Right atrium auricular region (tissue), 2 donors: Measurements from ENCODE around the gene PRR16. TPM values are rescaled to one million over a fixed set of nuclear protein-coding genes. Genes with fewer than 3 reads are reported as not detected.

Source experiments
- DNase-seq: peaks from one replicate; pipeline ENCODE4 v3.0.0-alpha.2; 2019; ENCODE audit warnings: low spot score
- H3K27ac ChIP-seq, 2 donors: fragments of 200-600 bp; sonication (generic); 1 replicate in 1 of 2; 2 replicates in 1 of 2; pipeline ENCODE4 v1.5.1; 2016 to 2019
- H3K27me3 ChIP-seq, 2 donors: fragments of 200-600 bp; sonication (generic); one replicate each; pipeline versions ENCODE4 v1.5.1 to v1.6.0; 2017 to 2019
- H3K36me3 ChIP-seq: fragments of 200-600 bp; sonication (generic); one replicate; pipeline ENCODE4 v1.5.1; 2016
- H3K4me1 ChIP-seq, 2 donors: fragments of 200-600 bp; sonication (generic); one replicate each; pipeline versions ENCODE4 v1.5.1 to v1.6.0; 2017 to 2019
- H3K4me3 ChIP-seq, 2 donors: fragments of 200-600 bp; sonication (generic); 1 replicate in 1 of 2; 2 replicates in 1 of 2; pipeline ENCODE4 v1.5.1; 2017 to 2019; ENCODE audit warnings: mild to moderate bottlenecking in 1 of 2, moderate library complexity in 1 of 2
- H3K9me3 ChIP-seq, 2 donors: fragments of 200-600 bp; sonication (generic); one replicate each; pipeline ENCODE4 v1.5.1; 2019
- CTCF ChIP-seq, 2 donors: fragments of 200-600 bp; sonication (generic); IDR thresholded peaks; one replicate each; pipeline ENCODE4 v1.5.1; 2019; ENCODE audit warnings: antibody characterized with exemption in 2 of 2
- total RNA-seq, 2 donors: library from RNA; depleted of rRNA; stranded (reverse); fragments of >200 nt; gene quantifications; one replicate each; pipeline ENCODE4 v1.1.0, GENCODE V29; 2016

The PRR16 gene
- total RNA-seq, 2 donors from 2014 or later, result 1.7 to 6.3 TPM

- Histone ChIP-seq H3K27me3 (no peaks in the 10 kb centered on the region), H3K36me3 (no peaks in the 10 kb centered on the region), H3K4me3 (no peak overlapping the region), H3K27ac (no peak overlapping the region), H3K9me3 (no peaks in the 10 kb centered on the region), H3K4me1 (no peaks in the 10 kb centered on the region)
- TF ChIP-seq CTCF (IDR thresholded peaks at IDR 0.05), result no peak
- no peak for DNase-seq
These were observed 79.9 kb downstream of the PRR16 start for GRCh38 chr5:120544043-120544442.

GRCh38 chr5:120545007-120545406 is 80.9 kb downstream of the PRR16 start:
- no peaks in the 10 kb centered on the region for H3K9me3 ChIP-seq
- no peak overlapping the region for H3K4me3 ChIP-seq

GRCh38 chr5:120545951-120546350 is 81.9 kb downstream of the PRR16 start:
- no peak overlapping the region for H3K27ac ChIP-seq
- DNase-seq, result no peak
- TF ChIP-seq CTCF (IDR thresholded peaks at IDR 0.05), result no peak

More at GRCh38 chr5:120545007-120545406, 80.9 kb downstream of the PRR16 start:
- no peaks in the 10 kb centered on the region for H3K36me3 ChIP-seq
- no peaks in the 10 kb centered on the region for H3K27me3 ChIP-seq
- DNase-seq, result no peak
- H3K4me1 ChIP-seq, result no peaks in the 10 kb centered on the region
- no peak for TF ChIP-seq CTCF (IDR thresholded peaks at IDR 0.05)
- no peak overlapping the region for H3K27ac ChIP-seq

GRCh38 chr5:120546922-120547321 is 82.8 kb downstream of the PRR16 start:
- Histone ChIP-seq H3K4me1 (no peaks in the 10 kb centered on the region), H3K9me3 (no peaks in the 10 kb centered on the region), H3K27ac (no peak overlapping the region), H3K27me3 (no peaks in the 10 kb centered on the region), H3K36me3 (no peaks in the 10 kb centered on the region), H3K4me3 (no peak overlapping the region)
- no peak for TF ChIP-seq CTCF (IDR thresholded peaks at IDR 0.05)
- no peak for DNase-seq

More at GRCh38 chr5:120545951-120546350, 81.9 kb downstream of the PRR16 start:
- H3K27me3 ChIP-seq, result no peaks in the 10 kb centered on the region
- no peaks in the 10 kb centered on the region for H3K36me3 ChIP-seq
- no peaks in the 10 kb centered on the region for H3K9me3 ChIP-seq
- no peak overlapping the region for H3K4me3 ChIP-seq
- no peaks in the 10 kb centered on the region for H3K4me1 ChIP-seq

GRCh38 chr5:120550358-120550757 is 86.3 kb downstream of the PRR16 start:
- no peaks in the 10 kb centered on the region for H3K9me3 ChIP-seq
- H3K4me1 ChIP-seq, result no peaks in the 10 kb centered on the region
- H3K36me3 ChIP-seq, result no peaks in the 10 kb centered on the region
- no peak for DNase-seq
- no peak overlapping the region for H3K4me3 ChIP-seq
- TF ChIP-seq CTCF (IDR thresholded peaks at IDR 0.05), result no peak
- H3K27ac ChIP-seq, result no peak overlapping the region
- H3K27me3 ChIP-seq, result no peaks in the 10 kb centered on the region

- Histone ChIP-seq H3K4me3 (no peak overlapping the region), H3K27me3 (no peaks in the 10 kb centered on the region), H3K27ac (no peak overlapping the region), H3K9me3 (no peaks in the 10 kb centered on the region), H3K36me3 (no peaks in the 10 kb centered on the region), H3K4me1 (no peaks in the 10 kb centered on the region)
- no peak for DNase-seq
- TF ChIP-seq CTCF (IDR thresholded peaks at IDR 0.05), result no peak
These were observed 88.5 kb downstream of the PRR16 start for GRCh38 chr5:120552638-120553037.
